Transverse colon (tissue), 3 donors: ENCODE data around the gene BSG.

Experiments used
- CTCF ChIP-seq, 5 experiments: fragments of 200-600 bp in 3 of 5; fragments of 450-650 bp in 2 of 5; sonication (generic) in 3 of 5; IDR thresholded peaks; 1 replicate in 2 of 5; 2 replicates in 3 of 5; pipeline ENCODE4 v1.5.1; 2016 to 2017; ENCODE audit warnings: antibody characterized with exemption in 5 of 5, inconsistent platforms in 3 of 5, mild to moderate bottlenecking in 2 of 5, moderate library complexity in 1 of 5
- POLR2A ChIP-seq: fragments of 450-650 bp; IDR thresholded peaks from one replicate; pipeline ENCODE4 v1.6.1; 2016; ENCODE audit warnings: antibody characterized with exemption, mild to moderate bottlenecking, moderate library complexity

DNA sequence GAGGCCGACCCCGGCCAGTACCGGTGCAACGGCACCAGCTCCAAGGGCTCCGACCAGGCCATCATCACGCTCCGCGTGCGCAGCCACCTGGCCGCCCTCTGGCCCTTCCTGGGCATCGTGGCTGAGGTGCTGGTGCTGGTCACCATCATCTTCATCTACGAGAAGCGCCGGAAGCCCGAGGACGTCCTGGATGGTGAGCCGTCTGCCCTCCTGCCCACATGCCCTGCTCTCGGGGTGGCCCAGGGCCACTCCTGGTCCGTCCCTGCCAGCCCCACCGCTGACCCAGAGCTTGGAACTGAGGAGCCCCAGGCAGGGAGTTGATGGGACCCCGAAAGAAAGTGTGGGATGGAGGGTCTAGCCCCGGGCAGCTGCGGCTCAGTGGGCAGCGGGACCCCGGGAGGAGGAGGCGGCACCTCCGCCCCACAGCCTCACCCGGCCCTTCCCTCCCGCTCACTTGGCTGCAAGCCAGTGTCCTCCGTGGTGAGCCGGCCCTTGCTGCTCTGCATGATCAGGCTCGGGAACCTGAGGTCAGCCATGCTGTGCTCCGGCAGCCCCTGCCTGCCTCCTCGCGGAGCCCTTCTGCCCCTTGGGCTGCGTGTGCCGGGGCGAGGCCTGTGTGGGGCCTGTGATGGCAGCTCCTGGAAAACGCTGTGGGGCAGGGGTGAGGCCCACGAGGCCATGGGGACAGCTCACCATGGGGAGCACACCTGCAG is 9.2 kb downstream of the BSG start:
- no peak for TF ChIP-seq CTCF (IDR thresholded peaks at IDR 0.05)
- TF ChIP-seq POLR2A, result no peak
